ENCODE results near the gene KCNG4. TPM values are rescaled to one million over a fixed set of nuclear protein-coding genes. Genes with fewer than 3 reads are reported as not detected.
A peak's percentile ranks its signal among the peaks of the same experiment; 100 is the strongest.

KCNG4 gene
- total RNA-seq, 1 experiment from 2014 or later = not detected

DNA sequence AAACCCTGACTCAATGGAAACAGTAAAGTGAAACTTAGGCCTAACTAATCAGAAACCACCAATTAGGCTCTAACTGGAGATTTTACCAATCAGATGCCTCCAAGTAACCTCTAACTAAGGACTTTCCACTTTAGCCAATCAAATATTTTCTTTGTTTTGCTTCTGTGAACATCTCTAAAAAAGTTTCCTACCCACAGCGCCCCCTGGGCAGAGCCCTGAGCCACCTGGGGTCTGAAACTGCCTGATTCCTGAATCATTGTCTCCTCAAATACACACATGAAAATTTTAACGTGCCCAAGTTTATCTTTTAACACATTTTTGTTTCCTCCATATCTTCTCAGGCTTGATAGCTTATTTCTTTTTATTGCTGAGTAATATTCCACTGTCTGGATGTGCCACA, 29.8 kb downstream of the KCNG4 start:
- peaks cover 5 to 12% of the 10 kb centered on the region in 2 experiments for H3K4me1 Mint-ChIP-seq
- Histone ChIP-seq H3K9ac (ENCODE audit: extremely low read depth, insufficient read length, low read length) (no peak overlapping the region), H3K14ac (ENCODE audit: insufficient read depth, low read length) (no peak overlapping the region), H2AFZ (ENCODE audit: low read length) (no peak overlapping the region), H3K79me2 (ENCODE audit: insufficient read depth, low read length) (no peaks in the 10 kb centered on the region), H3K27me3 (ENCODE audit: insufficient read depth, low read length) (no peaks in the 10 kb centered on the region), H2AK5ac (ENCODE audit: insufficient read length, low read length) (no peak overlapping the region), H4K91ac (ENCODE audit: insufficient read length, low read depth, low read length) (no peak overlapping the region), H3K4me1 (ENCODE audit: insufficient read depth, low read length) (no peaks in the 10 kb centered on the region), H2BK12ac (ENCODE audit: insufficient read length, low read depth, low read length) (no peak overlapping the region), H3K79me1 (ENCODE audit: insufficient read depth, low read depth, low read length, poor library complexity, severe bottlenecking) (no peaks in the 10 kb centered on the region), H3T11ph (ENCODE audit: low read length) (no peak overlapping the region), H3K18ac (ENCODE audit: insufficient read length, low read depth, low read length) (no peak overlapping the region), H4K5ac (ENCODE audit: insufficient read length, low read depth, low read length) (no peak overlapping the region), H3K9me3 (ENCODE audit: control insufficient read depth, low read depth, low read length) (no peaks in the 10 kb centered on the region), H3K4ac (ENCODE audit: low read depth, low read length) (no peak overlapping the region), H3K27ac (ENCODE audit: insufficient read length, low read depth, low read length) (no peak overlapping the region), H3K23me2 (ENCODE audit: insufficient read length, low read depth, low read length, poor library complexity, severe bottlenecking) (no peaks in the 10 kb centered on the region), H3K56ac (ENCODE audit: insufficient read length, low read depth, low read length) (no peak overlapping the region), H2BK5ac (ENCODE audit: insufficient read length, low read length) (no peak overlapping the region), H2BK120ac (ENCODE audit: low read depth, low read length, poor library complexity, severe bottlenecking) (no peak overlapping the region), H3K4me2 (ENCODE audit: insufficient read depth, insufficient read length, low read length) (no peak overlapping the region), H2BK15ac (ENCODE audit: low read depth, low read length) (no peak overlapping the region), H2BK20ac (ENCODE audit: low read depth, low read length, poor library complexity, severe bottlenecking) (no peak overlapping the region), H3K23ac (ENCODE audit: insufficient read length, low read depth, low read length) (no peak overlapping the region), H4K20me1 (ENCODE audit: control insufficient read depth, insufficient read depth, insufficient read length) (no peaks in the 10 kb centered on the region), H4K8ac (replicated peaks; ENCODE audit: insufficient read length, low read depth, low read length) (no peak overlapping the region)
- TF ChIP-seq, protein P1, sequence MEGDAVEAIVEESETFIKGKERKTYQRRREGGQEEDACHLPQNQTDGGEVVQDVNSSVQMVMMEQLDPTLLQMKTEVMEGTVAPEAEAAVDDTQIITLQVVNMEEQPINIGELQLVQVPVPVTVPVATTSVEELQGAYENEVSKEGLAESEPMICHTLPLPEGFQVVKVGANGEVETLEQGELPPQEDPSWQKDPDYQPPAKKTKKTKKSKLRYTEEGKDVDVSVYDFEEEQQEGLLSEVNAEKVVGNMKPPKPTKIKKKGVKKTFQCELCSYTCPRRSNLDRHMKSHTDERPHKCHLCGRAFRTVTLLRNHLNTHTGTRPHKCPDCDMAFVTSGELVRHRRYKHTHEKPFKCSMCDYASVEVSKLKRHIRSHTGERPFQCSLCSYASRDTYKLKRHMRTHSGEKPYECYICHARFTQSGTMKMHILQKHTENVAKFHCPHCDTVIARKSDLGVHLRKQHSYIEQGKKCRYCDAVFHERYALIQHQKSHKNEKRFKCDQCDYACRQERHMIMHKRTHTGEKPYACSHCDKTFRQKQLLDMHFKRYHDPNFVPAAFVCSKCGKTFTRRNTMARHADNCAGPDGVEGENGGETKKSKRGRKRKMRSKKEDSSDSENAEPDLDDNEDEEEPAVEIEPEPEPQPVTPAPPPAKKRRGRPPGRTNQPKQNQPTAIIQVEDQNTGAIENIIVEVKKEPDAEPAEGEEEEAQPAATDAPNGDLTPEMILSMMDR (conservative IDR thresholded peaks at IDR 0.05) = peak; percentile 36; the same call in 2 of the 3 replicates
- H3K27ac Mint-ChIP-seq = no peak overlapping the region
- DNase-seq = no peak
- H3K4me3 Mint-ChIP-seq = no peak overlapping the region
- peaks cover 3% of the 10 kb centered on the region for H3K27me3 Mint-ChIP-seq (ENCODE audit: low read depth)
- no CpG with 5 or more reads among the region's 2 CpGs for WGBS (ENCODE audit: extremely low coverage, insufficient read length, low lambda C conversion rate)
- H3K9me3 Mint-ChIP-seq = no peaks in the 10 kb centered on the region
- H3K36me3 Mint-ChIP-seq (ENCODE audit: insufficient read depth in 1 of 3, low read depth in 3 of 3) = no peaks in the 10 kb centered on the region
